Stomach smooth muscle (tissue), 2 donors: Measurements from ENCODE around the gene HOXC11.
A peak's percentile ranks its signal among the peaks of the same experiment; 100 is the strongest.

Experiments used
- H3K27ac ChIP-seq: one replicate; pipeline ENCODE4 v1.7.0; 2013; ENCODE audit warnings: mild to moderate bottlenecking, low read length, inconsistent platforms
- H3K27me3 ChIP-seq, 2 donors: one replicate each; pipeline ENCODE4 v1.7.0; 2013; ENCODE audit warnings: low read length in 2 of 2; ENCODE audit not compliant: insufficient read depth in 2 of 2, control insufficient read depth in 1 of 2
- H3K36me3 ChIP-seq, 2 donors: one replicate each; pipeline ENCODE4 v1.7.0; 2013; ENCODE audit warnings: low read length in 2 of 2; ENCODE audit not compliant: control insufficient read depth in 2 of 2, insufficient read depth in 2 of 2
- H3K4me1 ChIP-seq: one replicate; pipeline ENCODE4 v1.7.0; 2013; ENCODE audit warnings: low read length; ENCODE audit not compliant: control insufficient read depth, insufficient read depth
- H3K4me3 ChIP-seq, 2 donors: one replicate each; pipeline ENCODE4 v1.7.0; 2013; ENCODE audit warnings: low read length in 2 of 2
- H3K9ac ChIP-seq, 2 donors: one replicate each; pipeline ENCODE4 v1.7.0; 2013; ENCODE audit warnings: low read length in 2 of 2, mild to moderate bottlenecking in 1 of 2
- H3K9me3 ChIP-seq, 2 donors: one replicate each; pipeline ENCODE4 v1.7.0; 2013; ENCODE audit warnings: low read length in 2 of 2; ENCODE audit not compliant: control insufficient read depth in 2 of 2
- donor health status: healthy.
- donor health status: Pancreatic carcinoma.

The HOXC11 gene

DNA sequence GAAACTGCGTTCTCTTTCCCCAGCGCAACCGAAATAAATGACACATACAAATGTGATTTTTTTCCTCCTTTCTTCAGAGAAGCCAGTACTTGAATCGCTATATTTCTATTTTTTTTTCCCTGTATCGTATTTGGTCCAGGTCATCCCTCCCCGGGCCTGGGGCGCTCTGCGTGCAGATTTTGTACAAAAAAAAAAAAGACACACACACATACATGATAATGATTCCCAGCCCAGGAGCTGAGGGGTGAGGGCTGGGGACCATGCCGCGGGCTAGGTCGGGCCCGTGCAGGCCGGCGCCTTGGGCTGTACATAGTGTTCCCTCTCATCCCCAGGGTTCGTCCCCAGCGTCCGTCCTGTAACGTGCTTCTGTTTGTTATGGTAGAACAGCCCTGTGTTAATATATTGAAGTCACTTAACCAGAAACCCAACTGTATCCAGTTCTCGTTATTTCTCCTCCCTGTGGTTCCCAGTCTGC, 30.0 kb downstream of the HOXC11 start:
- Histone ChIP-seq H3K9me3 (no peaks in the 10 kb centered on the region), H3K9ac (no peak overlapping the region), H3K4me1 (peaks cover 17% of the 10 kb centered on the region), H3K4me3 (no peak overlapping the region), H3K27me3 (peaks cover 88 to 95% of the 10 kb centered on the region in 2 donors), H3K27ac (no peak overlapping the region), H3K36me3 (no peaks in the 10 kb centered on the region)

GRCh38 chr12:54003625-54004024, 30.7 kb downstream of the HOXC11 start:
- Histone ChIP-seq H3K27ac (no peak overlapping the region), H3K4me1 (peaks cover 17% of the 10 kb centered on the region), H3K27me3 (peaks cover 86 to 95% of the 10 kb centered on the region in 2 donors), H3K36me3 (no peaks in the 10 kb centered on the region), H3K9me3 (no peaks in the 10 kb centered on the region), H3K9ac (no peak overlapping the region), H3K4me3 (no peak overlapping the region)

DNA sequence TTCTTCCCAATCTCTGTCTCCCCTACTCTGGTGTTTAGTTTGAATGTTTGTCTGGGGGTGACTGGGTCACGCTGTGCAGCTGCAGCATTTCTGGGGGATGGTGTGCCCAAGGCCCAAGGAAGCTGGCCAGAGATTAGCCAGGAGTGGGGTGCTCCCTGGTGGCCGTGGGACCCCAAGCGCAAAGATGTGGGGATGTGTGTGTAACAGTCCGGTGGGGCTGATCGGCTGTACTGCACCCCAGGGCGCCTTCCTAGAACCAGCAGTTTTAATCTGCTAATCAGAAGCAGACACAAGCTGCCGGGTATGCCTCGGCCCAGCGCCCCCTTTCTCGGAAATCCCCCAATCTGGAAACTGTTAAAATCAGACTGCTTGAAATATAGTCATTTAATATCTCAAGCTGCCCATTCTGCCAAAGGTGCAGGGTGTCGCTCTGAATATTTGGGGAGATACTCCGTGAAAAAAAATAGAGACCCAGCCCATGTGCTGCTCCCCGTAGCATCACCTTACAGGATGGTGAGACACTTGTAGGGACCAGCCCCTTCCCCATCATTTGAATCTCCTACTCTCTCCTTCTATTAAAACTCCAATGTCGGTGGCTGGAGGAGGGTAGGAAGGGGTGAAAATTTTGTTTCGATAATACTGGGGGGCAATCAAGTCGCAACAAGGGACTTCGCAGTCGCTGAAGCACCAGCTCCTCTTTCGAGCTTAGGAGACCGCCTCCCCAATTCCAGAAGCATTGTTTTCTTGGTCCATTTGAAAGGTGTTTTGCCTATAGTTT, 31.3 kb downstream of the HOXC11 start:
- Histone ChIP-seq H3K9me3 (no peaks in the 10 kb centered on the region), H3K27ac (no peak overlapping the region), H3K27me3 (peaks cover 84 to 92% of the 10 kb centered on the region in 2 donors), H3K4me1 (peaks cover 18% of the 10 kb centered on the region), H3K36me3 (no peaks in the 10 kb centered on the region), H3K9ac (no peak overlapping the region), H3K4me3 (no peak overlapping the region)

GRCh38 chr12:54004841-54005530, 32.1 kb downstream of the HOXC11 start:
- Histone ChIP-seq H3K36me3 (no peaks in the 10 kb centered on the region), H3K4me1 (peaks cover 18% of the 10 kb centered on the region), H3K27me3 (peaks cover 85 to 94% of the 10 kb centered on the region in 2 donors), H3K9ac (no peak overlapping the region), H3K4me3 (no peak overlapping the region), H3K9me3 (no peaks in the 10 kb centered on the region), H3K27ac (no peak overlapping the region)

GRCh38 chr12:54005531-54005852, 32.6 kb downstream of the HOXC11 start:
- peaks cover 86 to 94% of the 10 kb centered on the region in 2 donors for H3K27me3 ChIP-seq
- H3K4me1 ChIP-seq, result peaks cover 13% of the 10 kb centered on the region
- H3K4me3 ChIP-seq, result no peak overlapping the region
- no peaks in the 10 kb centered on the region for H3K9me3 ChIP-seq
- H3K9ac ChIP-seq, result no peak overlapping the region
- no peaks in the 10 kb centered on the region for H3K36me3 ChIP-seq
- H3K27ac ChIP-seq, result no peak overlapping the region

- Histone ChIP-seq H3K27me3 (peaks cover 86 to 94% of the 10 kb centered on the region in 2 donors), H3K9ac (no peak overlapping the region)
Measured at GRCh38 chr12:54005853-54006558, 33.1 kb downstream of the HOXC11 start.

DNA sequence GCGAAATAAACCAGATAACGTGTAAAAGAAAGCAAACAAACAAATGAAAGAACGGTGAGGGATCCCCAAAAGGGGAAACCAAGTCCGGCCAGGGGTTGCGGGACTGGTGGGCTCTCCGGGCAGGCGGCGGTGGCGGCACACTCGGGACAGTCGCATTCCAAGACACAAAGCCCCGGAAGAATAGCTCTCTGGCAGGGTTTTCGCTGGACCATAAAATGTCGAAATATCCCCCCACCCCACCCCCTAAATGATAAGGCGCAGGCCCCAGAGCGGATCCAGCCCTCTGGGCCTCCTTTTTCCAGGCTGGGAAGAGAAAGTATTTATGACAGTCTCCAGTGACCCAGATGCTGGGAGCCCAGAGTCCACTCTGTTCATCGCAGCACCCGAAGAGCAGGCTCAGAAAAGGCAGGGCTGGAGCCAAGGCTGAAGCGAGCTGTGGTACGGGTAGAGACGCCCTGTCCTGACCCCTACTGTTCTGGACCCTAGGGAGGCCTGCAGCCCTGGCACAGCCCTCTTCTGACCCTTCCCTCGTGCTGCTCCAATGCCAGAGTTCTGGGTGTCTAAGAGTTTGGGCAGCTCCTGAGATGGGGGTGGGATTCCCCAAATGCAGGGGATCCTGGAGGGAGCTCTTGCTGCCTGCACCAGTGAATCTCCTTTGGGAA, 33.8 kb downstream of the HOXC11 start:
- Histone ChIP-seq H3K9me3 (no peaks in the 10 kb centered on the region), H3K27me3 (peaks cover 84 to 94% of the 10 kb centered on the region in 2 donors), H3K27ac (no peak overlapping the region), H3K9ac (no peak overlapping the region), H3K36me3 (no peaks in the 10 kb centered on the region), H3K4me3 (peak overlapping the region; percentile 43 to 62), H3K4me1 (peaks cover 13% of the 10 kb centered on the region)

More at GRCh38 chr12:54005853-54006558, 33.1 kb downstream of the HOXC11 start:
- H3K36me3 ChIP-seq, result no peaks in the 10 kb centered on the region
- H3K9me3 ChIP-seq, result no peaks in the 10 kb centered on the region
- no peak overlapping the region for H3K27ac ChIP-seq
- peaks cover 11% of the 10 kb centered on the region for H3K4me1 ChIP-seq
- peak overlapping the region; percentile 43 to 62 for H3K4me3 ChIP-seq

GRCh38 chr12:54007538-54008259, 34.8 kb downstream of the HOXC11 start:
- peaks cover 13% of the 10 kb centered on the region for H3K4me1 ChIP-seq
- no peak overlapping the region for H3K9ac ChIP-seq
- peaks cover 81 to 91% of the 10 kb centered on the region in 2 donors for H3K27me3 ChIP-seq
- H3K4me3 ChIP-seq, result no peak overlapping the region
- H3K9me3 ChIP-seq, result no peaks in the 10 kb centered on the region
- no peaks in the 10 kb centered on the region for H3K36me3 ChIP-seq
- no peak overlapping the region for H3K27ac ChIP-seq

DNA sequence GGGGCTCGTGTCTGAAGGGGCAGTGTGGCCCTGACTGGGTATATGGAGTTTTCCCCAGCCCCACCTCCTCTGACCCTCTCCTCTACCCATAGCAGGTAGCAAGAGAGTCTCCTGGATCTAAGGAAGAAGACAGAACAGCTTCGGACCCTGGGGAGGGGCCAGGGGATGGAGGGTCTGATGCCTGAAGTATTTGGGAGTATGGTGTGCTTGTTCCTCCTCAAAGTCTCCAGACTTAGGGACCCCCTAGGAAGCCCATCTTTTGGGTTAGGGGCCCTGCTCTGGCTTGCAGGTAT, 35.3 kb downstream of the HOXC11 start:
- H3K9me3 ChIP-seq, result no peaks in the 10 kb centered on the region
- H3K27me3 ChIP-seq, result peaks cover 83 to 93% of the 10 kb centered on the region in 2 donors
- H3K27ac ChIP-seq, result no peak overlapping the region
- no peak overlapping the region for H3K4me3 ChIP-seq
- H3K9ac ChIP-seq, result no peak overlapping the region
- peaks cover 13% of the 10 kb centered on the region for H3K4me1 ChIP-seq
- H3K36me3 ChIP-seq, result no peaks in the 10 kb centered on the region
